SH-SY5Y (cell line): ENCODE results near the gene HSPA8.

Experiments
- GATA2 ChIP-seq: IDR thresholded peaks from 2 replicates; pipeline ENCODE4 v1.6.1; 2011; ENCODE audit warnings: mild to moderate bottlenecking, low read depth, low read length
- GATA3 ChIP-seq: IDR thresholded peaks from 2 replicates; pipeline ENCODE4 v1.6.1; 2011; ENCODE audit warnings: low read depth, mild to moderate bottlenecking, low read length, moderate library complexity

- no peak for TF ChIP-seq GATA2
- no peak for TF ChIP-seq GATA3
Measured at GRCh38 chr11:123041185-123041584, 20.8 kb downstream of the HSPA8 start.
